ENCODE measurements around the gene MTCH1. TPM values are rescaled to one million over a fixed set of nuclear protein-coding genes. Genes with fewer than 3 reads are reported as not detected.
A peak's percentile ranks its signal among the peaks of the same experiment; 100 is the strongest.

Gene MTCH1
- total and polyA plus RNA-seq, 9 of the 15 experiments (the other 6 are each of a cell fraction or from before 2014, with no cell fraction given): 7.9 to 161 (median 118) TPM

DNA sequence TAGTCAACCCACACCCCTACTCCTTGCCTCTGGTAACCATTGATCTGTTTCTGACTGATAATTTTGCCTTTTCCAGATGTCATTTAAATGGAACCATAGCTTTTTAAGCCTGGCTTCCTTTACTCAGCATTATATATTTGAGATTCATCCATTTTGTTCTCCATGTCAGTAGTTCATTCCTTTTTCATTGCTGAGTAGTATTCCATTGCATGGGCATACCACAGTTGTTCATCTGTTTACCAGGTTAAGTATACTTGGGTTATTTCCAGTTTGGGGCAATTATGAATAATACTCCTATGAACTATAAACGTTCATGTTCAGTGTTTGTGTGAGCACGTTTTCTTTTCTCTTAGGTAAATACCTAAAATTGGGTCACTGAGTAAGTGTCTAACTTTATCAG lies 44.6 kb upstream of the MTCH1 start (continued):
- no peak for TF ChIP-seq SAFB2 (IDR thresholded peaks at IDR 0.05; ENCODE audit: borderline replicate concordance, low read depth, low read length, severe bottlenecking)
- no peak for TF ChIP-seq GABPB1 (CRISPR knock-in tag; IDR thresholded peaks at IDR 0.05)
- no peak for TF ChIP-seq U2AF2 (optimal IDR thresholded peaks at IDR 0.05; ENCODE audit: low read depth, low read length)
- 0 out of 2 replicates have a peak, but pooled peaks have one; percentile 0 for TF ChIP-seq EP300 (IDR thresholded peaks at IDR 0.05; ENCODE audit: low read length)
- no peak for TF ChIP-seq SP1 (CRISPR knock-in tag; IDR thresholded peaks at IDR 0.05)
- TF ChIP-seq KDM4B (IDR thresholded peaks at IDR 0.05; ENCODE audit: borderline replicate concordance in 2 of 2, low read depth in 1 of 2): no peak
- TF ChIP-seq, protein P1, sequence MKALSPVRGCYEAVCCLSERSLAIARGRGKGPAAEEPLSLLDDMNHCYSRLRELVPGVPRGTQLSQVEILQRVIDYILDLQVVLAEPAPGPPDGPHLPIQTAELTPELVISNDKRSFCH (CRISPR knock-in tag; IDR thresholded peaks at IDR 0.05): no peak
- TF ChIP-seq, protein P1 (tag; IDR thresholded peaks at IDR 0.05): 0 out of 2 replicates have a peak, but pooled peaks have one; percentile 35
- no peak for TF ChIP-seq NR2F6 (CRISPR knock-in tag; IDR thresholded peaks at IDR 0.05)
- 0 out of 2 replicates have a peak, but pooled peaks have one; percentile 15 for TF ChIP-seq ZNF121 (CRISPR knock-in tag; conservative IDR thresholded peaks at IDR 0.05)
- TF ChIP-seq, protein P2, sequence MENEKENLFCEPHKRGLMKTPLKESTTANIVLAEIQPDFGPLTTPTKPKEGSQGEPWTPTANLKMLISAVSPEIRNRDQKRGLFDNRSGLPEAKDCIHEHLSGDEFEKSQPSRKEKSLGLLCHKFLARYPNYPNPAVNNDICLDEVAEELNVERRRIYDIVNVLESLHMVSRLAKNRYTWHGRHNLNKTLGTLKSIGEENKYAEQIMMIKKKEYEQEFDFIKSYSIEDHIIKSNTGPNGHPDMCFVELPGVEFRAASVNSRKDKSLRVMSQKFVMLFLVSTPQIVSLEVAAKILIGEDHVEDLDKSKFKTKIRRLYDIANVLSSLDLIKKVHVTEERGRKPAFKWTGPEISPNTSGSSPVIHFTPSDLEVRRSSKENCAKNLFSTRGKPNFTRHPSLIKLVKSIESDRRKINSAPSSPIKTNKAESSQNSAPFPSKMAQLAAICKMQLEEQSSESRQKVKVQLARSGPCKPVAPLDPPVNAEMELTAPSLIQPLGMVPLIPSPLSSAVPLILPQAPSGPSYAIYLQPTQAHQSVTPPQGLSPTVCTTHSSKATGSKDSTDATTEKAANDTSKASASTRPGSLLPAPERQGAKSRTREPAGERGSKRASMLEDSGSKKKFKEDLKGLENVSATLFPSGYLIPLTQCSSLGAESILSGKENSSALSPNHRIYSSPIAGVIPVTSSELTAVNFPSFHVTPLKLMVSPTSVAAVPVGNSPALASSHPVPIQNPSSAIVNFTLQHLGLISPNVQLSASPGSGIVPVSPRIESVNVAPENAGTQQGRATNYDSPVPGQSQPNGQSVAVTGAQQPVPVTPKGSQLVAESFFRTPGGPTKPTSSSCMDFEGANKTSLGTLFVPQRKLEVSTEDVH (IDR thresholded peaks at IDR 0.05; ENCODE audit: low read depth, partially characterized antibody): peak; percentile 14
- TF ChIP-seq DACH1 (IDR thresholded peaks at IDR 0.05; ENCODE audit: partially characterized antibody): peak; percentile 27
- peak; percentile 92 for TF ChIP-seq ADNP (tag; IDR thresholded peaks at IDR 0.05)
- TF ChIP-seq, protein P3, sequence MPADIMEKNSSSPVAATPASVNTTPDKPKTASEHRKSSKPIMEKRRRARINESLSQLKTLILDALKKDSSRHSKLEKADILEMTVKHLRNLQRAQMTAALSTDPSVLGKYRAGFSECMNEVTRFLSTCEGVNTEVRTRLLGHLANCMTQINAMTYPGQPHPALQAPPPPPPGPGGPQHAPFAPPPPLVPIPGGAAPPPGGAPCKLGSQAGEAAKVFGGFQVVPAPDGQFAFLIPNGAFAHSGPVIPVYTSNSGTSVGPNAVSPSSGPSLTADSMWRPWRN (IDR thresholded peaks at IDR 0.05; ENCODE audit: low read depth): 0 out of 2 replicates have a peak, but pooled peaks have one; percentile 24
- TF ChIP-seq RAD51 (IDR thresholded peaks at IDR 0.05; ENCODE audit: borderline replicate concordance, low read depth): 0 out of 2 replicates have a peak, but pooled peaks have one; percentile 17
- peak; percentile 42; the same call in 1 of the 2 replicates for TF ChIP-seq LEF1 (IDR thresholded peaks at IDR 0.05)
- peak; percentile 89 for TF ChIP-seq HDAC2 (IDR thresholded peaks at IDR 0.05)
- no peak for TF ChIP-seq STAT5B (CRISPR knock-in tag; IDR thresholded peaks at IDR 0.05)
- no peak for TF ChIP-seq TEAD1 (CRISPR knock-in tag; IDR thresholded peaks at IDR 0.05)
- no peak for TF ChIP-seq PHF8 (IDR thresholded peaks at IDR 0.05; ENCODE audit: borderline replicate concordance, low read length)
- TF ChIP-seq NFIC (IDR thresholded peaks at IDR 0.05): 0 out of 2 replicates have a peak, but pooled peaks have one; percentile 6
- TF ChIP-seq GATAD2A (IDR thresholded peaks at IDR 0.05): no peak
- no peak for TF ChIP-seq MYBL2 (IDR thresholded peaks at IDR 0.05; ENCODE audit: low read depth)
- TF ChIP-seq MYBL2 (CRISPR knock-in tag; IDR thresholded peaks at IDR 0.05; ENCODE audit: borderline replicate concordance): no peak
- TF ChIP-seq PHF20 (IDR thresholded peaks at IDR 0.05; ENCODE audit: partially characterized antibody): peak; percentile 63
- 0 out of 2 replicates have a peak, but pooled peaks have one; percentile 29 for TF ChIP-seq HLTF (IDR thresholded peaks at IDR 0.05)
- no peak for TF ChIP-seq NR4A1 (CRISPR knock-in tag; IDR thresholded peaks at IDR 0.05)
- no peak for TF ChIP-seq NR4A1 (tag; IDR thresholded peaks at IDR 0.05)
- no peak for TF ChIP-seq ZNF347 (CRISPR knock-in tag; IDR thresholded peaks at IDR 0.05; ENCODE audit: low read depth)
